Myocyte (in vitro differentiated cells): ENCODE measurements around the gene OSBPL1A. TPM values are rescaled to one million over a fixed set of nuclear protein-coding genes. Genes with fewer than 3 reads are reported as not detected.

ENCODE experiments used
- DNase-seq: peaks from one replicate; pipeline ENCODE4 v3.0.0-alpha.2; 2012; ENCODE audit warnings: low read depth
- polyA plus RNA-seq: library from polyadenylated mRNA; unstranded; fragments of >200 nt; gene quantifications from one replicate; pipeline ENCODE4 v1.2.1, GENCODE V29; 2012; ENCODE audit warnings: missing spikeins
- total RNA-seq: library from RNA; depleted of rRNA; stranded (reverse); fragments of >200 nt; gene quantifications from 2 replicates; pipeline ENCODE4 v1.2.3, GENCODE V29; 2014

The OSBPL1A gene
- total RNA-seq: 15.1 and 19.5 TPM in 2 replicates
- 21.1 TPM for polyA plus RNA-seq

GRCh38 chr18:24397694-24398368, at the start of gene OSBPL1A:
TSS of gene OSBPL1A (minus strand) at chr18:24397824. CDS start at chr18:24377533, 20,291 bp downstream.
- peak; percentile 90 for DNase-seq

- no peak for DNase-seq
These were observed 49.4 kb upstream of the OSBPL1A start for GRCh38 chr18:24446953-24447538.

GRCh38 chr18:24446453-24446852, 48.8 kb upstream of the OSBPL1A start:
- no peak for DNase-seq

- no peak for DNase-seq
These were observed 46.2 kb upstream of the OSBPL1A start for GRCh38 chr18:24443870-24444269.

GRCh38 chr18:24436939-24437338, 39.3 kb upstream of the OSBPL1A start:
- no peak for DNase-seq

- no peak for DNase-seq
These were observed 35.0 kb upstream of the OSBPL1A start for GRCh38 chr18:24432618-24433017.

- DNase-seq: no peak
These were observed 31.6 kb upstream of the OSBPL1A start for GRCh38 chr18:24429188-24429587.

- no peak for DNase-seq
These were observed 31.1 kb upstream of the OSBPL1A start for GRCh38 chr18:24428709-24429108.

GRCh38 chr18:24427484-24427883, 29.9 kb upstream of the OSBPL1A start:
- DNase-seq: peak; percentile 8

- peak; percentile 88 for DNase-seq
These were observed 29.0 kb upstream of the OSBPL1A start, which contains the start of gene IMPACT for GRCh38 chr18:24426398-24427294. TSS of gene IMPACT (plus strand) at chr18:24426670. CDS start at chr18:24426757, 87 bp downstream.

GRCh38 chr18:24426073-24426397, 28.4 kb upstream of the OSBPL1A start:
- no peak for DNase-seq

- no peak for DNase-seq
These were observed 24.2 kb upstream of the OSBPL1A start for GRCh38 chr18:24421831-24422230.

GRCh38 chr18:24420551-24420950, 22.9 kb upstream of the OSBPL1A start:
- DNase-seq: no peak

GRCh38 chr18:24417480-24417879, 19.9 kb upstream of the OSBPL1A start:
- no peak for DNase-seq

GRCh38 chr18:24414349-24415003, 16.9 kb upstream of the OSBPL1A start:
- no peak for DNase-seq

- peak; percentile 33 for DNase-seq
These were observed 15.5 kb upstream of the OSBPL1A start for GRCh38 chr18:24413148-24413547.

GRCh38 chr18:24408496-24408895, 10.9 kb upstream of the OSBPL1A start:
- no peak for DNase-seq

- no peak for DNase-seq
These were observed 7.0 kb upstream of the OSBPL1A start for GRCh38 chr18:24404591-24404990.

- no peak for DNase-seq
These were observed 5.5 kb upstream of the OSBPL1A start for GRCh38 chr18:24403076-24403475.

GRCh38 chr18:24402209-24402785, 4.7 kb upstream of the OSBPL1A start:
- no peak for DNase-seq

GRCh38 chr18:24400587-24400986, 3.0 kb upstream of the OSBPL1A start:
- no peak for DNase-seq
